ENCODE measurements around the gene TUBA4B.

The TUBA4B gene

GRCh38 chr2:219218732-219219701 is 34.0 kb upstream of the TUBA4B start, which contains the start of gene ABCB6:
ABCB6 (minus strand) TSS chr2:219218958; CDS start chr2:219218673, 285 bp downstream.
- DNase-seq (ENCODE audit: low read depth), result peak; percentile 84

GRCh38 chr2:219219784-219220532 is 33.1 kb upstream of the TUBA4B start:
- DNase-seq (ENCODE audit: low read depth), result no peak

- DNase-seq (ENCODE audit: low read depth), result no peak
These were observed 32.2 kb upstream of the TUBA4B start for GRCh38 chr2:219220652-219221402.

- no peak for DNase-seq (ENCODE audit: low read depth)
These were observed 31.0 kb upstream of the TUBA4B start for GRCh38 chr2:219221957-219222518.

- DNase-seq (ENCODE audit: low read depth), result no peak
These were observed 29.0 kb upstream of the TUBA4B start for GRCh38 chr2:219223831-219224610.

- no peak for DNase-seq (ENCODE audit: low read depth)
These were observed 27.7 kb upstream of the TUBA4B start for GRCh38 chr2:219225350-219225749.

GRCh38 chr2:219228041-219228910 is 24.8 kb upstream of the TUBA4B start:
- DNase-seq (ENCODE audit: low read depth), result no peak

GRCh38 chr2:219228911-219229304 is 24.1 kb upstream of the TUBA4B start:
- no peak for DNase-seq (ENCODE audit: low read depth)

- peak; percentile 98 for DNase-seq (ENCODE audit: low read depth)
These were observed 23.6 kb upstream of the TUBA4B start, which contains the start of the genes ANKZF1 and ATG9A for GRCh38 chr2:219229305-219230058. ANKZF1 (plus strand) TSS chr2:219229806; CDS start chr2:219230258, 452 bp downstream. ATG9A (minus strand) TSS chr2:219229636; CDS start chr2:219228024, 1,612 bp downstream.

GRCh38 chr2:219230059-219230540 is 22.9 kb upstream of the TUBA4B start:
- no peak for DNase-seq (ENCODE audit: low read depth)

GRCh38 chr2:219234331-219234730 is 18.7 kb upstream of the TUBA4B start:
- DNase-seq (ENCODE audit: low read depth), result no peak

- DNase-seq (ENCODE audit: low read depth), result no peak
These were observed 9.7 kb upstream of the TUBA4B start for GRCh38 chr2:219243291-219243761.

- no peak for DNase-seq (ENCODE audit: low read depth)
These were observed 8.3 kb upstream of the TUBA4B start for GRCh38 chr2:219244789-219245147.

- DNase-seq (ENCODE audit: low read depth), result peak; percentile 85
These were observed 7.7 kb upstream of the TUBA4B start, which contains the start of the genes GLB1L and STK16 for GRCh38 chr2:219245148-219245898. GLB1L (minus strand) TSS chr2:219245444; CDS start chr2:219243573, 1,871 bp downstream. STK16 (plus strand) TSS chr2:219245479; CDS start chr2:219246000, 521 bp downstream.

- no peak for DNase-seq (ENCODE audit: low read depth)
These were observed 7.2 kb upstream of the TUBA4B start for GRCh38 chr2:219245899-219246230.

- DNase-seq (ENCODE audit: low read depth), result no peak
These were observed 6.5 kb upstream of the TUBA4B start for GRCh38 chr2:219246559-219246958.

- DNase-seq (ENCODE audit: low read depth), result no peak
These were observed 5.1 kb upstream of the TUBA4B start for GRCh38 chr2:219247678-219248642.
